NCI-H1436 treated with DMSO at 0.1 percent for 48 hours (cell line): ENCODE measurements around the gene ZCCHC17.
"Not testable (repeated sequence)": the region's sequence is repeated elsewhere in the genome, so short reads cannot be mapped to it uniquely, and the experiment has no call there.

ENCODE experiments used
- DNase-seq: peaks from one replicate; lab custom pipeline; 2025; lab: John Stamatoyannopoulos, UW

Gene ZCCHC17

GRCh38 chr1:31296486-31297276, at the start of gene ZCCHC17, which contains the start of gene SNRNP40:
TSS of gene ZCCHC17 (plus strand) at chr1:31297032. CDS start at chr1:31310099, 13,067 bp downstream.
TSS of gene SNRNP40 (minus strand) at chr1:31296788. CDS start at chr1:31296751, 37 bp downstream.
- peak; percentile 98 for DNase-seq

DNA sequence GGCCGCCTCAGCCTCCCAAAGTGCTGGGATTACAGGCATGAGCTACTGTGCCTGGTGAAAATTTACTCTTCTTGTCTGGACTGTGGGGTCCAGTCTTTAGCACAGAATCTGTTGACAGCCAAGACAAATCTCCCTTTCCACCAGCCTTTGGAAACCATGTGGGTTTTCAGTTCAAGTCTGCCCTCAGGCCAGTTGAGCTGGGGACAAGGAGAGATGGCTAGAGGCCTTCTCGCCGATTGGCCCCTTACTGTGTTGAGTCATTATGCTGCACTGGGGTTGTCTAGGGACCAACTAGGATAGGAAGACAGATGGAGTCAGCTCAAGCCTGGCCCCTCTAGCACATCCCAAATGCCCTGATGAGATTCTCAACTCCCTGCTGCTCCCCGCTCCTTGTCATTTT, 48.6 kb upstream of the ZCCHC17 start:
- DNase-seq = no peak

- no peak for DNase-seq
Measured at GRCh38 chr1:31249854-31250253, 47.0 kb upstream of the ZCCHC17 start.

- no peak for DNase-seq
Measured at GRCh38 chr1:31257213-31257612, 39.6 kb upstream of the ZCCHC17 start.

- DNase-seq = no peak
Measured at GRCh38 chr1:31258581-31258980, 38.3 kb upstream of the ZCCHC17 start.

DNA sequence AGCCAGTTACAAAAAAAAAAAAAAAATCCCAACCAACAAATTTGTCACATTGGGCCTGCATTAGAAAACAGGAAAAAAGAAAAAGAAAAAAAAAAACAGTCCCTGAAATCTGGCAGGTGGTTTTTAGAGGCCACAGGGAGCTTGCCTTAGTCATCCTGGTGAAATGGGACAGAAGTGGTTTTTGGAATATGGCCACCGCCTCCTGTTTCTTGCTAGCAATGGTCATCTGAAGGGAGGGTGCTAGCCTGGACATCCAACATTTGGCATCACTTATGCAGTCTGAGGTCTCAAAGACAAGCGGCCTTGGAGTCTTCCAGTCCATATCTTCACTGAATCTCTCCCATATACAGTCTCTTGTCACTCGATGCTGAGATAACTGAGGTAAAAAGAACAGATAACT, 37.1 kb upstream of the ZCCHC17 start:
- DNase-seq = no peak

DNA sequence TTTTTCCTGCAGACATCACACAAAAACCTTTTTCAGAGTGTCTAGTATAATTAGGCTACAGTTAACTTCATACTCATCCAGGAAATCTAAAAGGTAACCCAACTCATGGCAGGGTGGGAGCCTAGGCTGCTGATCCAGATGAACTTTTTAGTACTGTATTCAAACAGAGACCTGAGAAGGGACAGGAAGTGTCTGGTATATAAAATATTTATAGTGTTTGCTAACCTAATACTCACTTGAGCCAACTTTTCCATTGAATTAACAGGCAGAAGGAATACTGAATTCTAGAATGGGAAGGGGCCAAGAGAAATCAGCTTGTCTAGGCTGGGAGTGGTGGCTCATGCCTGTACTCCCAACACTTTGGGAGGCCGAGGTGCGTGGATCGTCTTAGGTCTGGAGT, 34.9 kb upstream of the ZCCHC17 start:
- no peak for DNase-seq

DNA sequence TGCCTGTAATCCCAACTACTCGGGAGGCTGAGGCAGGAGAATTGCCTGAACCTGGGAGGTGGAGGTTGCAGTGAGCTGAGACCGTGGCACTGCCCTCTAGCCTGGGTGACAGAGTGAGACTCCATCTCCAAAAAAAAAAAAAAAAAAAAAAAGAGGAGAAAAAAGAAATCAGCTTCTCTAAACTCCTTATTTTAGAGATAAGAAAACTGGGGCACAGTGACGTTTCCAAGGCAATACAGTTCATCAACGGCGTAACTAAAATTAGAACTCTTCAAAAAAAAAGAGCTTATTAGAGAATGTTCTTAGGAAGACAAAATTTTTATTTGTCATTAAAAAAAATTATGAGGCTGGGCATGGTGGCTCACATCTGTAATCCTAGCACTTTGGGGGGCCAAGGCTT, 34.4 kb upstream of the ZCCHC17 start:
- not testable (repeated sequence) for DNase-seq

GRCh38 chr1:31263408-31263807, 33.4 kb upstream of the ZCCHC17 start:
- DNase-seq = no peak

GRCh38 chr1:31264790-31265386, 31.9 kb upstream of the ZCCHC17 start:
- DNase-seq = no peak

DNA sequence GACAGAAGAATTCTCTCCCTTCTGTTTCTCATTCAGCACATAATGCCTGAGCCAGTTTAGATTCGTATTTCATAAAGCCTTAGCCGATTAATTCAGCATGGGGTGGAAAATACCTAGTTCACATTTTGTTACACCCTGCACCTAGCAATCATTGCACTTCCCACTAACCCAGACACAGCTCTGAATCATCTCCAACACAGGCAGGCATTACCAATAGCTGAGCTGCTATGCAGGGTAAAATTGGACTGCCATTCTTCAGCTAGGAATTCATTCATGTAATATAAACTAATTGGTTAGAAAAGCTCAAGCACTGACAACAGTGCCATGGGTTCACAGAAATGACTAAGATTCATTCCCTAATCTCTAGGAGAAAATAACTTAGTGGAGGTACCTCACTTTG, 30.3 kb upstream of the ZCCHC17 start:
- DNase-seq = no peak

DNA sequence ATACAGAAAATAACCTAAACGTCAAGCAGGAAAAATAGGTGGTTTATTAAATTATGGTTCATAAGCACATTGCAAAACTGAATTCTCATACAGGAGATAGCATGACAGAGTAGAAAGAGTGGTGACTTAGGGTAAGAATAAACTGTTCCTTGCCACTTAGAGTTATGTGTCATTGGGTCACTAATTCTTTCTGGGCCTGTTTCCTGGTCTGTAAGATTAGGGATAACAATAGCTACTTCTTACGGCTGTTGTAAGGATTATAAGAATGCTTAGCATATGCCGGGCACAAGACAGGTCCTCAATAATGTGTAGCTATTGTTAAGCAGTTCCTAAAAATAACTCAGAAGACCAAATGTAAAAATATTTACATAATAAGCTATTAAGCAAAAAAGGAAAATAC, 24.5 kb upstream of the ZCCHC17 start:
- no peak for DNase-seq

DNA sequence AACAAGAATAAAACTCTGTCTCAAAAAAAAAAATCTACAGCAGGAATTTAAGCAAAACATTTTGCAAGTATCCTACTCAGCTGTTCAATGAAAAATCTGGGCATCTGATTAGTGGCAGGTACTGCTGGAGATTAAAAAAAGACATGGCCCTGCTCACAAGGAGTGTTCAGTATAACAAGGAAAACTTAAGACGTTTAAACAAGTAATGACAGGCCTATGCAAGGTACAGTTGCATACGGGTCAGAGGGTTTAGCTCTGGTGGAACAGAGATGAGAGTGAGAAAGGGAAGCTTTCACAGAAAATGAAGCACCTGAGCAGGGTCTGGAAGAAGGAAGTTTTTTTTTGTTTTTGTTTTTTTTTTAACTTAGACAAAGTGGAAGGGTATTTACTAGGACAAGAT, 23.2 kb upstream of the ZCCHC17 start:
- no peak for DNase-seq

DNA sequence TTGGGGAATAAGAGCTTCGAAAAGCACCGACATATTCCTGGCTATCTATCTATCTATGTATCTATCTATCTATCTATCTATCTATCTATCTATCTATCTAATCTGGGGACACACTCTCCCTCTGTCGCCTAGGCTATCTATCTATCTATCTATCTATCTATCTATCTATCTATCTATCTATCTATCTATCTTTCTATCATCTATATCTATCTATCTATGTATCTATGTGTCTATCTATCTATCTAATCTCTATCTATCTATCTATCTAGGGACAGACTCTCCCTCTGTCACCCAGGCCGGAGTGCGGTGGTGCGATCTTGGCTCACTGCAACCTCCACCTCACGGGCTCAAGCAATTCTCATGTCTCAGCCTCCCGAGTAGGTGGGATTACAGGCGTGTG, 14.4 kb upstream of the ZCCHC17 start:
- not testable (repeated sequence) for DNase-seq

- DNase-seq = not testable (repeated sequence)
Measured at GRCh38 chr1:31287791-31288190, 9.0 kb upstream of the ZCCHC17 start.

- DNase-seq = no peak
Measured at GRCh38 chr1:31289021-31289420, 7.8 kb upstream of the ZCCHC17 start.

DNA sequence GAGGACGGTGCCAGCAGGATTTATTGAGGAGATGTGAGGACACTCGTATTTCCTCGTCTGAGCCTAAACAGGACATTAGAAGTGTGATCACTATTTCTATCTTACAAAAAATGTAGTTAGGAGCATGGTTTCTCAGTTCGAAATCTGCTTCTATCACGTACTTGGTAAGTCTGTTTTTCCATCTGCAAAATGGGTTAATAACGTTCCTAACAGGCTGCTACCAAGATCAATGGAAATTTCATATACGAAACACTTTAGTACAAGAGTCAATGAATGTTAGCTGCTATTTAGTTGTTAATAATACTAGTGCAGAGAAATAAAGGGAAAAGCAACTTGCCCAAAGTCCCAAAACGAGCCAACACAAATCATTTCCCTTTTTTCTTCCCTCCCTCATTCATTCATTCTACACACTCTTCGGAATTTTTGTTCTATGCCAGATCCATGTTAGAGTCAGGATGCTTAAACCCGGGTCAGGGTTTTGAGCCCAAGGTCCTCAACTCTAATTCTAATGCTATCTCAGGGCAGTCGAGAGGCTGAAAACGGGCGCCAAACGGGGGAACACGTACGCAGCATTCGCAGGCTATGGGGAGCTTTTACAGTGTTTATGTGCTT, 852 bp upstream of the ZCCHC17 start:
- DNase-seq = no peak

GRCh38 chr1:31297277-31298247, 730 bp downstream of the ZCCHC17 start:
- DNase-seq = no peak

- no peak for DNase-seq
Measured at GRCh38 chr1:31299365-31299764, 2.5 kb downstream of the ZCCHC17 start.

DNA sequence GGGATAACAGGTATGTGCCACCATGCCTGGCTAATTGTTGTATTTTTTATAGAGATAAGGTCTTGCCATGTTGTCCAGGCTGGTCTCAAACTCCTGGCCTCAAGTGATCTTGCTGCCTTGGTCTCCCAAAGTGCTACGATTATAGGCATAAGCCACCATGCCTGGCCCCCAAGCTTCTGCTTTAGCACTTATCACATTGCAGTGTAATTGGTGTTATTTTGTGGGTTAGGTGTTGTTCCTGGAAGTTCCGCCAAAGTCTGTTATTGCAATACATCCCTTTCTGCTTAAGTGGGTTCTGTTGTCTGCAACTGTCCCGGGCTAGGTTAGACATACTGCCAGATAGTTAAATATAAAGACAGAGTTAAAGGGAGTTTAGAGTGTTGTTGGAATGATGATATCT, 3.4 kb downstream of the ZCCHC17 start:
- no peak for DNase-seq

DNA sequence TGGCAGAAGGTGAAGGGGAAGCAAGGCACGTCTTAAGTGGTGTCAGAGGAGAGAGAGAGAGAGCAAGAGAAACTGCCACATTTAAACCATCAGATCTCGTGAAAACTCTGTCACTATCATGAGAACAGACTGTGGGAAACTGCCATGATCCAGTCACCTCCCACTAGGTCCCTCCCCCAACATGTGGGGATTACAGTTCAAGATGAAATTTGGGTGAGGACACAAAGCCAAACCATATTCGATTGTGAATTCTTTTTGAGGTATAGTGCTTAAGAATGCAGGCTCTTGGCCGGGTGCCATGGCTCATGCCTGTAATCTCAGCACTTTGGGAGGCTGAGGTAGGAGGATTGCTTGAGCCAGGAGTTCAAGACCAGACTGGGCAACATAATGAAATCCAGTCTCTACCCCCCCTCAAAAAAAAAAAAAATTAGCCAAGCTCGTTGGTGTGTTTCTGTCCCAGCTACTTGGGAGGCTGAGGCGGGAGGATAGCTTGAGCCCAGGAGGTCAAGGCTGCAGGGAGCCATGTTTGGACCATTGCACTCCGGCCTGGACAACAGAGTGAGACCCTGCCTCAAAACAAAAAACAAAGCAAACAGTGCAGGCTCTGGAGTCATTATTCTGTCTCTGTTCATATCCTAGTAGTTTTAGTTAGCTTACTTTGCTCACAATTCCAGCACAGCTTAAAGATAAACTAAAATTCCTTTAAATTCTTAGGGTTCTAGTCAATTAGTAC, 6.0 kb downstream of the ZCCHC17 start:
- no peak for DNase-seq
